ENCODE results near the gene DNAH8. TPM values are rescaled to one million over a fixed set of nuclear protein-coding genes. Genes with fewer than 3 reads are reported as not detected.

The DNAH8 gene
- total RNA-seq, 1 experiment from 2014 or later: 0.05 TPM

DNA sequence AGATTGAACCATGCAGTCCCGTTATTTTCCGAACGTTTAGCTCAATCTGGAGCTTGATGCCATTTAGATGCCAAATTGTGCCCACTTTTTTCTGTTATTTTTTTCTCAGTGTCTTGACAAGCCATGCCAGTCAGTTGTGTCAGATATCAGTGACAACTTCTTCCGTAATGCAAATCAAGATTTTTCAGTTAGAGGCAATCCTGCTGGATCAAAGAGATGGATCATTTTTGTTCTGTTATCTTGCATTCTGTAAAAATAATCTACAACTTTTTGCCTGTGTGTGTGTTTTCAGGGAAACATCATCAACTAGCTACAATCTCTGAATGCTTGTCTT is 302.4 kb downstream of the DNAH8 start:
- intact Hi-C loops (cut with micrococcal nuclease; ENCODE audit: unreplicated experiment): no loop called here
- CTCF ChIA-PET: no interaction called here
- H3K27me3 Mint-ChIP-seq (ENCODE audit: unreplicated experiment): peaks cover 38% of the 10 kb centered on the region
- DNase-seq: no peak
- H3K4me3 Mint-ChIP-seq (ENCODE audit: low read depth, unreplicated experiment): no peak overlapping the region
- peaks cover 4% of the 10 kb centered on the region for H3K9me3 Mint-ChIP-seq (ENCODE audit: low read depth, unreplicated experiment)
- BruUV-seq (replicated peaks): no TSS peak
- H3K36me3 Mint-ChIP-seq (ENCODE audit: insufficient read depth, unreplicated experiment): no peaks in the 10 kb centered on the region
- no peaks in the 10 kb centered on the region for H3K4me1 Mint-ChIP-seq (ENCODE audit: low read depth, unreplicated experiment)
- TF ChIP-seq, protein P1, sequence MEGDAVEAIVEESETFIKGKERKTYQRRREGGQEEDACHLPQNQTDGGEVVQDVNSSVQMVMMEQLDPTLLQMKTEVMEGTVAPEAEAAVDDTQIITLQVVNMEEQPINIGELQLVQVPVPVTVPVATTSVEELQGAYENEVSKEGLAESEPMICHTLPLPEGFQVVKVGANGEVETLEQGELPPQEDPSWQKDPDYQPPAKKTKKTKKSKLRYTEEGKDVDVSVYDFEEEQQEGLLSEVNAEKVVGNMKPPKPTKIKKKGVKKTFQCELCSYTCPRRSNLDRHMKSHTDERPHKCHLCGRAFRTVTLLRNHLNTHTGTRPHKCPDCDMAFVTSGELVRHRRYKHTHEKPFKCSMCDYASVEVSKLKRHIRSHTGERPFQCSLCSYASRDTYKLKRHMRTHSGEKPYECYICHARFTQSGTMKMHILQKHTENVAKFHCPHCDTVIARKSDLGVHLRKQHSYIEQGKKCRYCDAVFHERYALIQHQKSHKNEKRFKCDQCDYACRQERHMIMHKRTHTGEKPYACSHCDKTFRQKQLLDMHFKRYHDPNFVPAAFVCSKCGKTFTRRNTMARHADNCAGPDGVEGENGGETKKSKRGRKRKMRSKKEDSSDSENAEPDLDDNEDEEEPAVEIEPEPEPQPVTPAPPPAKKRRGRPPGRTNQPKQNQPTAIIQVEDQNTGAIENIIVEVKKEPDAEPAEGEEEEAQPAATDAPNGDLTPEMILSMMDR (IDR thresholded peaks at IDR 0.05; ENCODE audit: unreplicated experiment): no peak
- no peak overlapping the region for H3K27ac Mint-ChIP-seq (ENCODE audit: unreplicated experiment)

- no peak overlapping the region for H3K4me3 Mint-ChIP-seq (ENCODE audit: low read depth, unreplicated experiment)
- no peaks in the 10 kb centered on the region for H3K36me3 Mint-ChIP-seq (ENCODE audit: insufficient read depth, unreplicated experiment)
- TF ChIP-seq, protein P1 (IDR thresholded peaks at IDR 0.05; ENCODE audit: unreplicated experiment): no peak
- no peak for DNase-seq
- H3K4me1 Mint-ChIP-seq (ENCODE audit: low read depth, unreplicated experiment): no peaks in the 10 kb centered on the region
- peaks cover 33% of the 10 kb centered on the region for H3K27me3 Mint-ChIP-seq (ENCODE audit: unreplicated experiment)
- peaks cover 4% of the 10 kb centered on the region for H3K9me3 Mint-ChIP-seq (ENCODE audit: low read depth, unreplicated experiment)
- BruUV-seq (replicated peaks): no TSS peak
- no peak overlapping the region for H3K27ac Mint-ChIP-seq (ENCODE audit: unreplicated experiment)
- intact Hi-C loops (cut with micrococcal nuclease; ENCODE audit: unreplicated experiment): no loop called here
- CTCF ChIA-PET: no interaction called here
Observed at GRCh38 chr6:39018103-39018502, 303.0 kb downstream of the DNAH8 start.

- peaks cover 26% of the 10 kb centered on the region for H3K27me3 Mint-ChIP-seq (ENCODE audit: unreplicated experiment)
- no TSS peak for BruUV-seq (replicated peaks)
- CTCF ChIA-PET: no interaction called here
- no peak overlapping the region for H3K27ac Mint-ChIP-seq (ENCODE audit: unreplicated experiment)
- TF ChIP-seq, protein P1 (IDR thresholded peaks at IDR 0.05; ENCODE audit: unreplicated experiment): no peak
- H3K4me3 Mint-ChIP-seq (ENCODE audit: low read depth, unreplicated experiment): no peak overlapping the region
- peaks cover 4% of the 10 kb centered on the region for H3K9me3 Mint-ChIP-seq (ENCODE audit: low read depth, unreplicated experiment)
- no peaks in the 10 kb centered on the region for H3K36me3 Mint-ChIP-seq (ENCODE audit: insufficient read depth, unreplicated experiment)
- no peak for DNase-seq
- intact Hi-C loops (cut with micrococcal nuclease; ENCODE audit: unreplicated experiment): no loop called here
- H3K4me1 Mint-ChIP-seq (ENCODE audit: low read depth, unreplicated experiment): no peaks in the 10 kb centered on the region
Observed at GRCh38 chr6:39020136-39020535, 305.0 kb downstream of the DNAH8 start.

DNA sequence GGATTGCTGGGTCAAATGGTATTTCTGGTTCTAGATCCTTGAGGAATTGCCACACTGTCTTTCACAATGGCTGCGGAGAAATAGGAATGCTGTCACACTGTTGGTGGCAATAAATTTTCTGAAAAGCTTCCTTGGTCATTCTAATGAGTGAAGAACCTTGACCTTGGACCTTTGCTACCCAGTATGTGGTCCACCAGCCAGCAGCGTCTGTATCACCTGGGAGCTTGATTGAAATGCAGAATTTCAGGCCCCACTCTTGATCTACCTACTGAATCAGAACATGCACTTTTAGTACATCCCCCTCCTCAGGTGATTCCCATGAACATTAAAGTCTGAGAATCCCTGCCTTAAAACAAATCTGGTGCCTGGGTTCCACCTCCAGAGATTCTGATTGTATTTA is 305.9 kb downstream of the DNAH8 start:
- CTCF ChIA-PET: interaction anchor here (0.6 kb wide), 1 partner anchor 856 kb away, joined by 3 read pairs; no protein-coding TSS in a partner anchor
- Mint-ChIP-seq H3K27ac (ENCODE audit: unreplicated experiment) (no peak overlapping the region), H3K9me3 (ENCODE audit: low read depth, unreplicated experiment) (no peaks in the 10 kb centered on the region), H3K27me3 (ENCODE audit: unreplicated experiment) (peaks cover 26% of the 10 kb centered on the region), H3K36me3 (ENCODE audit: insufficient read depth, unreplicated experiment) (no peaks in the 10 kb centered on the region), H3K4me3 (ENCODE audit: low read depth, unreplicated experiment) (no peak overlapping the region), H3K4me1 (ENCODE audit: low read depth, unreplicated experiment) (no peaks in the 10 kb centered on the region)
- no peak for DNase-seq
- BruUV-seq (replicated peaks): no TSS peak
- TF ChIP-seq, protein P1 (IDR thresholded peaks at IDR 0.05; ENCODE audit: unreplicated experiment): no peak
- intact Hi-C loops (cut with micrococcal nuclease; ENCODE audit: unreplicated experiment): no loop called here
